Astrocyte of the cerebellum (primary cell): ENCODE data around the gene FFAR3.

Experiments
- DNase-seq: peaks from one replicate; pipeline ENCODE4 v3.0.0-alpha.2; 2011; ENCODE audit warnings: low read depth
- H3K4me3 ChIP-seq: 2 replicates; pipeline ENCODE4 v1.5.1; 2011; ENCODE audit warnings: mild to moderate bottlenecking, low read depth, low read length, moderate library complexity
- in situ Hi-C: cut with HindIII; loops from 2 replicates; pipeline ENCODE4 v1.10.0; 2017; ENCODE audit warnings: low sequenced_read_pairs
- TF ChIP-seq, protein P1 (sequence below): IDR thresholded peaks from 2 replicates; pipeline ENCODE4 v1.5.1; 2012; ENCODE audit warnings: low read length, low read depth, moderate library complexity, mild to moderate bottlenecking; ENCODE audit errors: missing control alignments

FFAR3 gene

GRCh38 chr19:35337097-35337983, 20.9 kb upstream of the FFAR3 start:
- no peak overlapping the region for H3K4me3 ChIP-seq
- TF ChIP-seq, protein P1, sequence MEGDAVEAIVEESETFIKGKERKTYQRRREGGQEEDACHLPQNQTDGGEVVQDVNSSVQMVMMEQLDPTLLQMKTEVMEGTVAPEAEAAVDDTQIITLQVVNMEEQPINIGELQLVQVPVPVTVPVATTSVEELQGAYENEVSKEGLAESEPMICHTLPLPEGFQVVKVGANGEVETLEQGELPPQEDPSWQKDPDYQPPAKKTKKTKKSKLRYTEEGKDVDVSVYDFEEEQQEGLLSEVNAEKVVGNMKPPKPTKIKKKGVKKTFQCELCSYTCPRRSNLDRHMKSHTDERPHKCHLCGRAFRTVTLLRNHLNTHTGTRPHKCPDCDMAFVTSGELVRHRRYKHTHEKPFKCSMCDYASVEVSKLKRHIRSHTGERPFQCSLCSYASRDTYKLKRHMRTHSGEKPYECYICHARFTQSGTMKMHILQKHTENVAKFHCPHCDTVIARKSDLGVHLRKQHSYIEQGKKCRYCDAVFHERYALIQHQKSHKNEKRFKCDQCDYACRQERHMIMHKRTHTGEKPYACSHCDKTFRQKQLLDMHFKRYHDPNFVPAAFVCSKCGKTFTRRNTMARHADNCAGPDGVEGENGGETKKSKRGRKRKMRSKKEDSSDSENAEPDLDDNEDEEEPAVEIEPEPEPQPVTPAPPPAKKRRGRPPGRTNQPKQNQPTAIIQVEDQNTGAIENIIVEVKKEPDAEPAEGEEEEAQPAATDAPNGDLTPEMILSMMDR, result no peak
- in situ Hi-C loops, result no loop called here
- no peak for DNase-seq

DNA sequence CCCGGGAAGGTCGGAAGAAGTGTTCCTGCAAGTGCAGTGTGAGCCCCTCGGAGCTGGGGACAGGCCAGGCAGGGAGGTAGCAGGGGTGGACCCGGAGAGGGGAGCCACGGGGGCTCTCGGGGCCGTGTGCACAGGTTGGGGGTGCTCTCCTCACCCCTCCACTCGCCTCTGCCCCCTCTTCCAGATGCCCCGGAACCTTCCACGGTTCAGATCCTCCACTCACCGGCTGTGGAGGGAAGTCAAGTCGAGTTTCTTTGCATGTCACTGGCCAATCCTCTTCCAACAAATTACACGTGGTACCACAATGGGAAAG, 20.3 kb upstream of the FFAR3 start:
- DNase-seq, result no peak
- in situ Hi-C loops, result no loop called here
- TF ChIP-seq, protein P1, result no peak
- no peak overlapping the region for H3K4me3 ChIP-seq

DNA sequence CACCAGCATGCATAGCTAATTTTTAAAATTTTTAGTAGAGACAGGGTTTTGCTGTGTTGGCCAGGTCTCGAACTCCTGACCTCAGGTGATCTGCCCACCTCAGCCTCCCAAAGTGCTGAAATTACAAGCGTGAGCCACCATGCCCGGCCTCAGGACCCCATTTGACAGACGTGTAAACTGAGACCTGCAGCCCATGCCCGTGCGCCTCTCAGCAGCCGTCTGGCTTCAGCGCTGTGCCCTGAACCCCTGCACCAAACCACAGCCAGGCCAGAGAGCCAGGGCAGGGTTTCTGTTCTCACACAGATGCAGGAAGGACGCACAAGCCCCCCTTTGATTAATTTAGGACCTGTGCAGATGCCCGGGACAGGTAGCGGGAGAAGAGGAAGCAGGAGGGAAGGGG, 17.8 kb upstream of the FFAR3 start:
- in situ Hi-C loops, result no loop called here

DNA sequence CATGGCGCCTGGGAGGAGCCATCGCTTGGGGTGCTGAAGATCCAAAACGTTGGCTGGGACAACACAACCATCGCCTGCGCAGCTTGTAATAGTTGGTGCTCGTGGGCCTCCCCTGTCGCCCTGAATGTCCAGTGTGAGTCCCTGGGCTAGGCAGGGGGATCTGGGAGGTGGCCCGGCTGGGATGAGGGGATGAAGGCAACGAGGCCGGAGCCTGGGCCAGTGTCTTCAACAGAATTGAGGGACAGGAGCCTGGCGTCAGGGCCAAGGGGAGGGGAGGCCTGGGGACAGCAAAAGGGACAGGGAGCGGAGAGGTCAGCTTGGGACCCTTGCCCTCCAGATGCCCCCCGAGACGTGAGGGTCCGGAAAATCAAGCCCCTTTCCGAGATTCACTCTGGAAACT, 17.3 kb upstream of the FFAR3 start:
- H3K4me3 ChIP-seq, result no peak overlapping the region
- DNase-seq, result no peak
- in situ Hi-C loops, result no loop called here
- TF ChIP-seq, protein P1, result no peak

More for the DNA sequence above, 17.8 kb upstream of the FFAR3 start:
- no peak for DNase-seq
- TF ChIP-seq, protein P1, result no peak
- H3K4me3 ChIP-seq, result no peak overlapping the region

DNA sequence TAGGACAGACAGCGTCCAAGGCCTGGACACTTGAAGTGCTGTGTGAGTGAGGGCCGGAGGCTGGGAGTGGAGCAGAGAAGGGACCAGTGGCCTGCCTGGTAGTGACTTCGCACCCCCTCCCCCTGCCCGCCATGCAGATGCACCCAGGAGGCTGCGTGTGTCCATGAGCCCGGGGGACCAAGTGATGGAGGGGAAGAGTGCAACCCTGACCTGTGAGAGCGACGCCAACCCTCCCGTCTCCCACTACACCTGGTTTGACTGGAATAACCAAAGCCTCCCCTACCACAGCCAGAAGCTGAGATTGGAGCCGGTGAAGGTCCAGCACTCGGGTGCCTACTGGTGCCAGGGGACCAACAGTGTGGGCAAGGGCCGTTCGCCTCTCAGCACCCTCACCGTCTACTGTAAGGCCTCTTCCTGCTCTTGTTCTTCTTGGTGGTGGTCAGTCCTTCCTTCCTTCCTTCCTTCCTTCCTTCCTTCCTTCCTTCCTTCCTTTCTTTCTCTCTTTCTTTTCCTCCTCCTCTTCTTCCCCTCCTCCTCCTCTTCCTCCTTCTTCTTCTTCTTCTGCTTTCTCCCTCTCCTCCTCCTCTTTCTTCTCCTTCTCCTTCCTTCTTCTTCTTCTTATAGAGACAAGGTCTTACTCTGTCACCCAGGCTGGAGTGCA, 16.6 kb upstream of the FFAR3 start:
- TF ChIP-seq, protein P1, result no peak
- in situ Hi-C loops, result no loop called here
- DNase-seq, result no peak

DNA sequence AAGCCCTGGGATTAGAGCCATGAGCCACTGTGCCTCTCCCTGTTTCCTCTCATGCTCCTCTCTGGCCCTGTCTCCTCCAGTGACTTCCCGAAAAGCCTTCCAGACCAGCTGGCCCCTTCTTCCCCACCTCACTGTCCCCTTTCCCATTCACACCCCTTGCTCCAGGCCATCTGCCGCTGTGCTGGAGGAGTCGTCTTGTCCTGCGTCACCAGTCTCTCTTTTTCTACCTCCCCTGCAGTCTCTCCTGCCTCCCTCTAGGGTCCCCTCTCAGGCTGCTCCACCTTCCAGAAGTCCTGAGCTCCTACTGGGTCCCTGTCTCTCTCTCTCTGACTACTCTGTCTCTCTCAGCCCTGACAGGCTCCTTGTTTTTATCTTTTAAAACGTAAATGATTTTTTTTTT, 15.8 kb upstream of the FFAR3 start:
- TF ChIP-seq, protein P1, result no peak
- no peak for DNase-seq
- no peak overlapping the region for H3K4me3 ChIP-seq
- in situ Hi-C loops, result no loop called here

More for the DNA sequence above, 16.6 kb upstream of the FFAR3 start:
- H3K4me3 ChIP-seq, result no peak overlapping the region
